ENCODE data around the gene ROR1. TPM values are rescaled to one million over a fixed set of nuclear protein-coding genes. Genes with fewer than 3 reads are reported as not detected.

The ROR1 gene
- total and polyA plus RNA-seq, 7 experiments from 2014 or later = 0.07 to 0.22 (median 0.16) TPM; not detected in 4

GRCh38 chr1:63908016-63908415 lies 134.2 kb downstream of the ROR1 start:
- H3K27me3 ChIP-seq (ENCODE audit: control insufficient read depth in 2 of 2, insufficient read depth in 2 of 2, low read length in 2 of 2) = no peaks in the 10 kb centered on the region
- H3K4me1 Mint-ChIP-seq = no peaks in the 10 kb centered on the region
- H3K4me3 Mint-ChIP-seq = no peak overlapping the region
- H3K4me3 ChIP-seq (ENCODE audit: low read length) = no peak overlapping the region
- no peaks in the 10 kb centered on the region for H3K9me3 ChIP-seq (ENCODE audit: control insufficient read depth in 2 of 3, low read length in 3 of 3)
- H3K27me3 Mint-ChIP-seq = peaks cover 0 to 6% (median 5%) of the 10 kb centered on the region in 5 donors
- intact Hi-C loops (cut with micrococcal nuclease) = no loop called here
- no peaks in the 10 kb centered on the region for H3K4me1 ChIP-seq (ENCODE audit: control insufficient read depth in 2 of 2, insufficient read depth in 2 of 2, low read length in 2 of 2)
- H3K36me3 Mint-ChIP-seq = no peaks in the 10 kb centered on the region
- DNase-seq = no peak
- no peaks in the 10 kb centered on the region for H3K9me3 Mint-ChIP-seq
- ATAC-seq = no peak
- ChIA-PET POLR2A (no interaction called here), CTCF (no interaction called here)
- H3K27ac Mint-ChIP-seq = no peak overlapping the region
- H3K36me3 ChIP-seq (ENCODE audit: control insufficient read depth in 2 of 3, insufficient read depth in 3 of 3, low read length in 3 of 3) = no peaks in the 10 kb centered on the region
- H3K27ac ChIP-seq (ENCODE audit: low read depth, low read length) = no peak overlapping the region

GRCh38 chr1:63909526-63909925 lies 135.7 kb downstream of the ROR1 start:
- ATAC-seq (no peak), DNase-seq (no peak)
- intact Hi-C loops (cut with micrococcal nuclease) = no loop called here
- H3K27me3 ChIP-seq (ENCODE audit: control insufficient read depth in 2 of 2, insufficient read depth in 2 of 2, low read length in 2 of 2) = no peaks in the 10 kb centered on the region
- H3K36me3 ChIP-seq (ENCODE audit: control insufficient read depth in 2 of 3, insufficient read depth in 3 of 3, low read length in 3 of 3) = no peaks in the 10 kb centered on the region
- Mint-ChIP-seq H3K36me3 (no peaks in the 10 kb centered on the region), H3K9me3 (no peaks in the 10 kb centered on the region), H3K27me3 (peaks cover 0 to 14% (median 6%) of the 10 kb centered on the region in 5 donors), H3K4me3 (no peak overlapping the region), H3K4me1 (peaks cover 0 to 2% (median 0%) of the 10 kb centered on the region in 7 donors), H3K27ac (no peak overlapping the region)
- no peaks in the 10 kb centered on the region for H3K4me1 ChIP-seq (ENCODE audit: control insufficient read depth in 2 of 2, insufficient read depth in 2 of 2, low read length in 2 of 2)
- H3K4me3 ChIP-seq (ENCODE audit: low read length) = no peak overlapping the region
- POLR2A ChIA-PET = no interaction called here
- CTCF ChIA-PET = no interaction called here
- no peaks in the 10 kb centered on the region for H3K9me3 ChIP-seq (ENCODE audit: control insufficient read depth in 2 of 3, low read length in 3 of 3)
- no peak overlapping the region for H3K27ac ChIP-seq (ENCODE audit: low read depth, low read length)

GRCh38 chr1:63911049-63911448 lies 137.2 kb downstream of the ROR1 start:
- H3K4me3 Mint-ChIP-seq = no peak overlapping the region
- H3K36me3 ChIP-seq (ENCODE audit: control insufficient read depth in 2 of 3, insufficient read depth in 3 of 3, low read length in 3 of 3) = no peaks in the 10 kb centered on the region
- DNase-seq (no peak), ATAC-seq (no peak)
- H3K27ac Mint-ChIP-seq = no peak overlapping the region
- H3K27me3 Mint-ChIP-seq = peaks cover 0 to 14% (median 9%) of the 10 kb centered on the region in 5 donors
- H3K9me3 Mint-ChIP-seq = no peaks in the 10 kb centered on the region
- intact Hi-C loops (cut with micrococcal nuclease) = no loop called here
- no peaks in the 10 kb centered on the region for H3K27me3 ChIP-seq (ENCODE audit: control insufficient read depth in 2 of 2, insufficient read depth in 2 of 2, low read length in 2 of 2)
- H3K4me1 Mint-ChIP-seq = peaks cover 0 to 2% (median 0%) of the 10 kb centered on the region in 7 donors
- ChIA-PET POLR2A (no interaction called here), CTCF (no interaction called here)
- H3K4me1 ChIP-seq (ENCODE audit: control insufficient read depth in 2 of 2, insufficient read depth in 2 of 2, low read length in 2 of 2) = no peaks in the 10 kb centered on the region
- no peak overlapping the region for H3K27ac ChIP-seq (ENCODE audit: low read depth, low read length)
- no peaks in the 10 kb centered on the region for H3K9me3 ChIP-seq (ENCODE audit: control insufficient read depth in 2 of 3, low read length in 3 of 3)
- no peaks in the 10 kb centered on the region for H3K36me3 Mint-ChIP-seq
- H3K4me3 ChIP-seq (ENCODE audit: low read length) = no peak overlapping the region

- H3K27ac ChIP-seq (ENCODE audit: low read depth, low read length) = no peak overlapping the region
- H3K27me3 ChIP-seq (ENCODE audit: control insufficient read depth in 2 of 2, insufficient read depth in 2 of 2, low read length in 2 of 2) = no peaks in the 10 kb centered on the region
- ATAC-seq = no peak
- H3K9me3 ChIP-seq (ENCODE audit: control insufficient read depth in 2 of 3, low read length in 3 of 3) = no peaks in the 10 kb centered on the region
- Mint-ChIP-seq H3K4me1 (peaks cover 0 to 2% (median 0%) of the 10 kb centered on the region in 7 donors), H3K36me3 (no peaks in the 10 kb centered on the region), H3K9me3 (no peaks in the 10 kb centered on the region), H3K27ac (no peak overlapping the region), H3K27me3 (peaks cover 0 to 16% (median 9%) of the 10 kb centered on the region in 5 donors), H3K4me3 (no peak overlapping the region)
- intact Hi-C loops (cut with micrococcal nuclease) = no loop called here
- H3K4me1 ChIP-seq (ENCODE audit: control insufficient read depth in 2 of 2, insufficient read depth in 2 of 2, low read length in 2 of 2) = no peaks in the 10 kb centered on the region
- H3K4me3 ChIP-seq (ENCODE audit: low read length) = no peak overlapping the region
- no peaks in the 10 kb centered on the region for H3K36me3 ChIP-seq (ENCODE audit: control insufficient read depth in 2 of 3, insufficient read depth in 3 of 3, low read length in 3 of 3)
- ChIA-PET POLR2A (no interaction called here), CTCF (no interaction called here)
- DNase-seq = no peak
Measured at GRCh38 chr1:63912643-63913042, 138.8 kb downstream of the ROR1 start.

- no peaks in the 10 kb centered on the region for H3K9me3 ChIP-seq (ENCODE audit: control insufficient read depth in 2 of 3, low read length in 3 of 3)
- DNase-seq (no peak), ATAC-seq (no peak)
- no peaks in the 10 kb centered on the region for H3K4me1 ChIP-seq (ENCODE audit: control insufficient read depth in 2 of 2, insufficient read depth in 2 of 2, low read length in 2 of 2)
- H3K27me3 Mint-ChIP-seq = peaks cover 0 to 17% (median 9%) of the 10 kb centered on the region in 5 donors
- H3K36me3 ChIP-seq (ENCODE audit: control insufficient read depth in 2 of 3, insufficient read depth in 3 of 3, low read length in 3 of 3) = no peaks in the 10 kb centered on the region
- POLR2A ChIA-PET = no interaction called here
- H3K36me3 Mint-ChIP-seq = no peaks in the 10 kb centered on the region
- no peak overlapping the region for H3K4me3 ChIP-seq (ENCODE audit: low read length)
- no peaks in the 10 kb centered on the region for H3K9me3 Mint-ChIP-seq
- intact Hi-C loops (cut with micrococcal nuclease) = no loop called here
- CTCF ChIA-PET = no interaction called here
- no peak overlapping the region for H3K4me3 Mint-ChIP-seq
- peaks cover 0 to 2% (median 0%) of the 10 kb centered on the region in 7 donors for H3K4me1 Mint-ChIP-seq
- H3K27me3 ChIP-seq (ENCODE audit: control insufficient read depth in 2 of 2, insufficient read depth in 2 of 2, low read length in 2 of 2) = no peaks in the 10 kb centered on the region
- no peak overlapping the region for H3K27ac Mint-ChIP-seq
- no peak overlapping the region for H3K27ac ChIP-seq (ENCODE audit: low read depth, low read length)
Measured at GRCh38 chr1:63913533-63913932, 139.7 kb downstream of the ROR1 start.

GRCh38 chr1:63914241-63914640 lies 140.4 kb downstream of the ROR1 start:
- intact Hi-C loops (cut with micrococcal nuclease) = loop anchor here in 1 of 2 donors (2.0 kb wide), 1 partner anchor 299 kb away; no protein-coding TSS in a partner anchor
- no peaks in the 10 kb centered on the region for H3K36me3 Mint-ChIP-seq
- Histone ChIP-seq H3K4me1 (ENCODE audit: control insufficient read depth in 2 of 2, insufficient read depth in 2 of 2, low read length in 2 of 2) (no peaks in the 10 kb centered on the region), H3K36me3 (ENCODE audit: control insufficient read depth in 2 of 3, insufficient read depth in 3 of 3, low read length in 3 of 3) (no peaks in the 10 kb centered on the region), H3K4me3 (ENCODE audit: low read length) (no peak overlapping the region), H3K27me3 (ENCODE audit: control insufficient read depth in 2 of 2, insufficient read depth in 2 of 2, low read length in 2 of 2) (no peaks in the 10 kb centered on the region), H3K27ac (ENCODE audit: low read depth, low read length) (no peak overlapping the region), H3K9me3 (ENCODE audit: control insufficient read depth in 2 of 3, low read length in 3 of 3) (no peaks in the 10 kb centered on the region)
- H3K27ac Mint-ChIP-seq = no peak overlapping the region
- POLR2A ChIA-PET = no interaction called here
- H3K9me3 Mint-ChIP-seq = no peaks in the 10 kb centered on the region
- no peak overlapping the region for H3K4me3 Mint-ChIP-seq
- no peak for ATAC-seq
- DNase-seq = no peak
- CTCF ChIA-PET = no interaction called here
- peaks cover 0 to 17% (median 9%) of the 10 kb centered on the region in 5 donors for H3K27me3 Mint-ChIP-seq
- peaks cover 0 to 2% (median 0%) of the 10 kb centered on the region in 7 donors for H3K4me1 Mint-ChIP-seq

- no peak for ATAC-seq
- Mint-ChIP-seq H3K4me3 (no peak overlapping the region), H3K36me3 (no peaks in the 10 kb centered on the region), H3K27ac (no peak overlapping the region), H3K9me3 (no peaks in the 10 kb centered on the region), H3K4me1 (peaks cover 0 to 2% (median 0%) of the 10 kb centered on the region in 7 donors), H3K27me3 (peaks cover 0 to 17% (median 9%) of the 10 kb centered on the region in 5 donors)
- no peak for DNase-seq
- Histone ChIP-seq H3K4me3 (ENCODE audit: low read length) (no peak overlapping the region), H3K9me3 (ENCODE audit: control insufficient read depth in 2 of 3, low read length in 3 of 3) (no peaks in the 10 kb centered on the region), H3K4me1 (ENCODE audit: control insufficient read depth in 2 of 2, insufficient read depth in 2 of 2, low read length in 2 of 2) (no peaks in the 10 kb centered on the region), H3K36me3 (ENCODE audit: control insufficient read depth in 2 of 3, insufficient read depth in 3 of 3, low read length in 3 of 3) (no peaks in the 10 kb centered on the region), H3K27me3 (ENCODE audit: control insufficient read depth in 2 of 2, insufficient read depth in 2 of 2, low read length in 2 of 2) (no peaks in the 10 kb centered on the region), H3K27ac (ENCODE audit: low read depth, low read length) (no peak overlapping the region)
- intact Hi-C loops (cut with micrococcal nuclease) = loop anchor here in 1 of 2 donors (2.0 kb wide), 1 partner anchor 300 kb away; no protein-coding TSS in a partner anchor
- POLR2A ChIA-PET = no interaction called here
- CTCF ChIA-PET = no interaction called here
Measured at GRCh38 chr1:63914706-63915105, 140.9 kb downstream of the ROR1 start.
